IMR-90 (cell line): ENCODE results near the gene RFX2. TPM values are rescaled to one million over a fixed set of nuclear protein-coding genes. Genes with fewer than 3 reads are reported as not detected.

Source experiments
- ATAC-seq: fragments of 200-7000 bp; cut with Tn5 transposase; 2 replicates; pipeline ENCODE4 v1.9.1; 2020; ENCODE audit warnings: low read depth, mild to moderate bottlenecking, moderate library complexity
- BruUV-seq: library from RNA; stranded (reverse); fragments of 400-500 nt; replicated peaks from 2 replicates; lab custom pipeline; 2021; lab: Mats Ljungman, UMichigan
- CTCF ChIA-PET: fragments of 300-600 bp; formaldehyde crosslinking; extraction: SDS; loops from one replicate; lab custom pipeline; 2021; ENCODE audit warnings: antibody characterized with exemption; lab: Yijun Ruan, JAX
- POLR2A ChIA-PET: fragments of 300-600 bp; sonication (Branson Sonifier 250); formaldehyde crosslinking; loops from one replicate; lab custom pipeline; 2022; ENCODE audit warnings: antibody characterized with exemption; ENCODE audit not compliant: unreplicated experiment; lab: Charles Lee
- DNase-seq: peaks from one replicate; pipeline ENCODE4 v3.0.0; 2013
- H2AFZ ChIP-seq: replicated peaks from 2 replicates; pipeline ENCODE3; 2013; ENCODE audit warnings: low read length, mild to moderate bottlenecking; ENCODE audit not compliant: poor library complexity
- H2AK5ac ChIP-seq: 2 replicates; pipeline ENCODE4 v1.6.1; 2013; ENCODE audit warnings: low read depth, low read length, inconsistent platforms
- H2AK9ac ChIP-seq: replicated peaks from 2 replicates; pipeline ENCODE3; 2013; ENCODE audit warnings: mild to moderate bottlenecking, low read depth, low read length, moderate library complexity; ENCODE audit not compliant: poor library complexity
- H2BK120ac ChIP-seq: 2 replicates; pipeline ENCODE4 v1.6.1; 2013; ENCODE audit warnings: low read depth, low read length, inconsistent platforms
- H2BK15ac ChIP-seq: 3 replicates; pipeline ENCODE4 v1.6.1; 2013; ENCODE audit warnings: low read depth, low read length, inconsistent platforms
- H2BK20ac ChIP-seq: 2 replicates; pipeline ENCODE4 v1.6.1; 2013; ENCODE audit warnings: low read depth, mild to moderate bottlenecking, inconsistent platforms, low read length, moderate library complexity
- H2BK5ac ChIP-seq: 2 replicates; pipeline ENCODE4 v1.6.1; 2013; ENCODE audit warnings: mild to moderate bottlenecking, low read depth, low read length, inconsistent platforms; ENCODE audit not compliant: poor library complexity, severe bottlenecking
- H3K14ac ChIP-seq: replicated peaks from 2 replicates; pipeline ENCODE4 v1.6.1; 2013; ENCODE audit warnings: low read depth, low read length, inconsistent platforms
- H3K18ac ChIP-seq: 2 replicates; pipeline ENCODE4 v1.6.1; 2013; ENCODE audit warnings: low read depth, low read length, control low read depth
- H3K23ac ChIP-seq: 2 replicates; pipeline ENCODE4 v1.6.1; 2013; ENCODE audit warnings: low read depth, low read length, inconsistent platforms
- H3K27ac ChIP-seq: 2 replicates; pipeline ENCODE4 v1.5.1; 2013; ENCODE audit warnings: mild to moderate bottlenecking, control low read depth, low read length; ENCODE audit not compliant: insufficient read depth
- H3K27me3 ChIP-seq: 2 replicates; pipeline ENCODE4 v1.6.1; 2013; ENCODE audit warnings: low read length; ENCODE audit not compliant: control insufficient read depth, insufficient read depth
- H3K36me3 ChIP-seq: 2 replicates; pipeline ENCODE4 v1.6.1; 2013; ENCODE audit warnings: low read length, mixed read lengths; ENCODE audit not compliant: control insufficient read depth, insufficient read depth
- H3K4ac ChIP-seq: 2 replicates; pipeline ENCODE4 v1.6.1; 2013; ENCODE audit warnings: low read depth, low read length, inconsistent platforms
- H3K4me1 ChIP-seq: 2 replicates; pipeline ENCODE4 v1.6.1; 2013; ENCODE audit warnings: low read length, mixed read lengths; ENCODE audit not compliant: control insufficient read depth, insufficient read depth
- H3K4me2 ChIP-seq: 2 replicates; pipeline ENCODE4 v1.6.1; 2013; ENCODE audit warnings: low read depth, mild to moderate bottlenecking, control low read depth, low read length, moderate library complexity
- H3K4me3 ChIP-seq: 2 replicates; pipeline ENCODE4 v1.5.1; 2013; ENCODE audit warnings: low read depth, mild to moderate bottlenecking, control low read depth, low read length, moderate library complexity; ENCODE audit not compliant: insufficient read depth
- H3K56ac ChIP-seq: 2 replicates; pipeline ENCODE4 v1.6.1; 2013; ENCODE audit warnings: low read length, inconsistent platforms; ENCODE audit not compliant: insufficient read depth; ENCODE audit errors: extremely low read depth
- H3K79me1 ChIP-seq, 2 experiments: 2 replicates each; pipeline ENCODE4 v1.6.1; 2013; ENCODE audit warnings: low read length in 2 of 2, inconsistent platforms in 1 of 2, low read depth in 1 of 2
- H3K9ac ChIP-seq: 2 replicates; pipeline ENCODE4 v1.6.1; 2013; ENCODE audit warnings: low read depth, low read length, control low read depth
- H3K9me1 ChIP-seq: 2 replicates; pipeline ENCODE4 v1.6.1; 2013; ENCODE audit warnings: low read length, inconsistent platforms; ENCODE audit not compliant: insufficient read depth
- H3K9me3 ChIP-seq: 2 replicates; pipeline ENCODE4 v1.6.1; 2013; ENCODE audit warnings: low read length; ENCODE audit not compliant: control insufficient read depth, insufficient read depth
- H4K20me1 ChIP-seq: 2 replicates; pipeline ENCODE4 v1.6.1; 2013; ENCODE audit warnings: low read length, inconsistent platforms; ENCODE audit not compliant: insufficient read depth
- H4K5ac ChIP-seq: 2 replicates; pipeline ENCODE4 v1.6.1; 2013; ENCODE audit warnings: mild to moderate bottlenecking, low read depth, low read length, control low read depth
- H4K8ac ChIP-seq, 2 experiments: 2 replicates each; pipeline ENCODE4 v1.6.1; 2013; ENCODE audit warnings: low read depth in 2 of 2, low read length in 2 of 2, control low read depth in 1 of 2, inconsistent platforms in 1 of 2
- H4K91ac ChIP-seq: 2 replicates; pipeline ENCODE4 v1.6.1; 2013; ENCODE audit warnings: low read depth, low read length, inconsistent platforms; ENCODE audit not compliant: insufficient read depth
- BHLHE40 ChIP-seq: fragments of 150-350 bp; IDR thresholded peaks from 2 replicates; pipeline ENCODE4 v1.6.1; 2016; ENCODE audit warnings: mild to moderate bottlenecking, low read depth, low read length
- CEBPB ChIP-seq: IDR thresholded peaks from 2 replicates; pipeline ENCODE4 v1.6.1; 2012; ENCODE audit warnings: low read depth, low read length, improper control_type of control experiment
- CHD1 ChIP-seq: IDR thresholded peaks from 2 replicates; pipeline ENCODE4 v1.6.1; 2012; ENCODE audit warnings: low read depth, low read length, improper control_type of control experiment
- FOS ChIP-seq: fragments of 150-350 bp; IDR thresholded peaks from 2 replicates; pipeline ENCODE4 v1.6.1; 2016; ENCODE audit warnings: low read depth, low read length
- MAFK ChIP-seq: IDR thresholded peaks from 2 replicates; pipeline ENCODE4 v1.6.1; 2012; ENCODE audit warnings: low read depth, low read length, improper control_type of control experiment
- MAZ ChIP-seq: IDR thresholded peaks from 2 replicates; pipeline ENCODE4 v1.6.1; 2012; ENCODE audit warnings: low read depth, mild to moderate bottlenecking, low read length, improper control_type of control experiment, moderate library complexity, borderline replicate concordance
- MXI1 ChIP-seq: IDR thresholded peaks from 2 replicates; pipeline ENCODE4 v1.6.1; 2012; ENCODE audit warnings: low read depth, mild to moderate bottlenecking, low read length, moderate library complexity, borderline replicate concordance
- NFE2L2 ChIP-seq: fragments of 150-350 bp; IDR thresholded peaks from 2 replicates; pipeline ENCODE4 v1.6.1; 2016; ENCODE audit warnings: low read depth, mild to moderate bottlenecking, low read length
- POLR2A ChIP-seq: IDR thresholded peaks from 2 replicates; pipeline ENCODE4 v1.6.1; 2012; ENCODE audit warnings: mild to moderate bottlenecking, low read depth, low read length
- RAD21 ChIP-seq: IDR thresholded peaks from 2 replicates; pipeline ENCODE4 v1.6.1; 2012; ENCODE audit warnings: low read length, improper control_type of control experiment
- RCOR1 ChIP-seq: IDR thresholded peaks from 2 replicates; pipeline ENCODE4 v1.6.1; 2012; ENCODE audit warnings: mild to moderate bottlenecking, low read length, improper control_type of control experiment; ENCODE audit not compliant: insufficient replicate concordance
- RFX5 ChIP-seq: IDR thresholded peaks from 2 replicates; pipeline ENCODE4 v1.8.0; 2012; ENCODE audit warnings: low read depth, mild to moderate bottlenecking, low read length, moderate library complexity
- SMC3 ChIP-seq: fragments of 150-350 bp; IDR thresholded peaks from 2 replicates; pipeline ENCODE4 v1.6.1; 2016; ENCODE audit warnings: low read depth, mild to moderate bottlenecking, antibody characterized with exemption, low read length, moderate library complexity
- WGBS, 2 experiments: methylation state at CpG; one replicate each; pipeline versions ENCODE4 v1.1.5 to v1.1.7; 2013; ENCODE audit warnings: missing lambda C conversion rate in 2 of 2; ENCODE audit not compliant: insufficient read length in 1 of 2; ENCODE audit errors: extremely low coverage in 2 of 2; 5-methylcytosine and 5-hydroxymethylcytosine counted together
- dilution Hi-C: fragments of 300-500 bp; cut with HindIII; formaldehyde crosslinking; loops from one replicate; pipeline ENCODE4 v1.14.3; 2018; ENCODE audit warnings: low sequenced_read_pairs; ENCODE audit not compliant: unreplicated experiment
- in situ Hi-C: fragments of 300-500 bp; cut with MboI; formaldehyde crosslinking; loops from 3 replicates; pipeline ENCODE4 v1.14.3; 2019; ENCODE audit warnings: low sequenced_read_pairs, inconsistent platforms, mixed read lengths
- intact Hi-C: fragments of 100-400 bp; cut with micrococcal nuclease; formaldehyde crosslinking; loops from 2 replicates; pipeline ENCODE4 v1.10.0; 2022
- polyA plus RNA-seq, 3 experiments: library from polyadenylated mRNA; depleted of rRNA; stranded (reverse); fragments of >200 nt; gene quantifications; 2 replicates each; pipeline ENCODE4 v1.2.3, GENCODE V29; 2012; ENCODE audit warnings: low replicate concordance in 1 of 3
- total RNA-seq: library from RNA; depleted of rRNA; stranded (reverse); fragments of >200 nt; gene quantifications from 2 replicates; pipeline ENCODE4 v1.2.3, GENCODE V29; 2012
- TF ChIP-seq, protein P1 (sequence below): fragments of 150-350 bp; IDR thresholded peaks from 2 replicates; pipeline ENCODE4 v1.6.1; 2017; ENCODE audit warnings: mild to moderate bottlenecking, antibody characterized with exemption, low read length, low read depth
- TF ChIP-seq, protein P2 (sequence below): fragments of 150-350 bp; IDR thresholded peaks from 2 replicates; pipeline ENCODE4 v1.6.1; 2016; ENCODE audit warnings: low read depth, mild to moderate bottlenecking, low read length, moderate library complexity, borderline replicate concordance
- TF ChIP-seq, protein P3 (sequence below): conservative IDR thresholded peaks from 2 replicates; pipeline ENCODE4 v1.5.1; 2012; ENCODE audit warnings: mild to moderate bottlenecking, low read depth, low read length, improper control_type of control experiment

Gene RFX2
- total and polyA plus RNA-seq, 2 of the 4 experiments (the other 2 are of a cell fraction), result 2.2 to 4.9 TPM

DNA sequence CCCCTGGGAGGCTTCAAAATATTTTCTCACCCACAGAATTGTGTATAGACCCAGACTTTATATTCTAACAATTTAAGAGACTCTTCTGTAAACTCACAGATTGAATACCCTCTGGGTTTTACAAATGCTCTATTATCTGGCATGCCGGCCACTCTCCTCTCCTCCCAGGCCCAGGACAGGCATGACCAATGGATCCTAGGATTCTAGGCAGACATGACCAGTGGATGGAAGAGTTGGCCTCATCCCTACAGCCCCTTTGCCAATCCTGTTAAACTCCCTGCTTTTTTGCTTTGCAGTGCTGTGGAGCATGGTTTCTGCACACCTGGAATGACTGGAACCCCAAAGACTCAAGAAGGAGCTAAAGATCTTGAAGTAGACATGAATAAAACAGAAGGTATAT, 30.9 kb upstream of the RFX2 start:
- Histone ChIP-seq H3K79me1 (no peaks in the 10 kb centered on the region), H2BK120ac (no peak overlapping the region), H3K9me3 (no peaks in the 10 kb centered on the region; the same call in 1 of the 2 replicates), H3K9ac (no peak overlapping the region), H3K9me1 (no peaks in the 10 kb centered on the region), H3K27ac (no peak overlapping the region), H3K4me2 (no peak overlapping the region), H2BK20ac (no peak overlapping the region), H4K91ac (no peak overlapping the region), H2BK5ac (no peak overlapping the region), H4K20me1 (no peaks in the 10 kb centered on the region), H3K4ac (no peak overlapping the region), H3K27me3 (0 out of 2 replicates have a peak, but pooled peaks cover 2% of the 10 kb centered on the region), H3K4me1 (peaks cover 3% of the 10 kb centered on the region; the same call in 1 of the 2 replicates), H3K36me3 (no peaks in the 10 kb centered on the region), H2AK9ac (no peak overlapping the region), H3K56ac (no peak overlapping the region), H4K5ac (no peak overlapping the region), H3K4me3 (no peak overlapping the region), H2BK15ac (no peak overlapping the region), H3K14ac (no peak overlapping the region), H3K18ac (no peak overlapping the region), H2AFZ (no peak overlapping the region), H2AK5ac (no peak overlapping the region), H4K8ac (no peak overlapping the region), H3K23ac (no peak overlapping the region)
- no peak for DNase-seq
- in situ Hi-C loops, result loop anchor here (25.0 kb wide), 1 partner anchor 721 kb away; no protein-coding TSS in a partner anchor
- ATAC-seq, result no peak
- intact Hi-C loops, result no loop called here
- WGBS, 2 experiments, result no CpG with 5 or more reads among the region's 1 CpG
- no TSS peak for BruUV-seq
- TF ChIP-seq RAD21 (no peak), POLR2A (no peak), MXI1 (no peak), FOS (no peak), BHLHE40 (no peak), RCOR1 (no peak), CHD1 (no peak), SMC3 (no peak), MAZ (no peak), NFE2L2 (no peak), CEBPB (no peak), RFX5 (no peak), MAFK (no peak)
- TF ChIP-seq, protein P1, sequence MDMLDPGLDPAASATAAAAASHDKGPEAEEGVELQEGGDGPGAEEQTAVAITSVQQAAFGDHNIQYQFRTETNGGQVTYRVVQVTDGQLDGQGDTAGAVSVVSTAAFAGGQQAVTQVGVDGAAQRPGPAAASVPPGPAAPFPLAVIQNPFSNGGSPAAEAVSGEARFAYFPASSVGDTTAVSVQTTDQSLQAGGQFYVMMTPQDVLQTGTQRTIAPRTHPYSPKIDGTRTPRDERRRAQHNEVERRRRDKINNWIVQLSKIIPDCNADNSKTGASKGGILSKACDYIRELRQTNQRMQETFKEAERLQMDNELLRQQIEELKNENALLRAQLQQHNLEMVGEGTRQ, result no peak
- TF ChIP-seq, protein P2, sequence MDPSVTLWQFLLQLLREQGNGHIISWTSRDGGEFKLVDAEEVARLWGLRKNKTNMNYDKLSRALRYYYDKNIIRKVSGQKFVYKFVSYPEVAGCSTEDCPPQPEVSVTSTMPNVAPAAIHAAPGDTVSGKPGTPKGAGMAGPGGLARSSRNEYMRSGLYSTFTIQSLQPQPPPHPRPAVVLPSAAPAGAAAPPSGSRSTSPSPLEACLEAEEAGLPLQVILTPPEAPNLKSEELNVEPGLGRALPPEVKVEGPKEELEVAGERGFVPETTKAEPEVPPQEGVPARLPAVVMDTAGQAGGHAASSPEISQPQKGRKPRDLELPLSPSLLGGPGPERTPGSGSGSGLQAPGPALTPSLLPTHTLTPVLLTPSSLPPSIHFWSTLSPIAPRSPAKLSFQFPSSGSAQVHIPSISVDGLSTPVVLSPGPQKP, result no peak
- TF ChIP-seq, protein P3, sequence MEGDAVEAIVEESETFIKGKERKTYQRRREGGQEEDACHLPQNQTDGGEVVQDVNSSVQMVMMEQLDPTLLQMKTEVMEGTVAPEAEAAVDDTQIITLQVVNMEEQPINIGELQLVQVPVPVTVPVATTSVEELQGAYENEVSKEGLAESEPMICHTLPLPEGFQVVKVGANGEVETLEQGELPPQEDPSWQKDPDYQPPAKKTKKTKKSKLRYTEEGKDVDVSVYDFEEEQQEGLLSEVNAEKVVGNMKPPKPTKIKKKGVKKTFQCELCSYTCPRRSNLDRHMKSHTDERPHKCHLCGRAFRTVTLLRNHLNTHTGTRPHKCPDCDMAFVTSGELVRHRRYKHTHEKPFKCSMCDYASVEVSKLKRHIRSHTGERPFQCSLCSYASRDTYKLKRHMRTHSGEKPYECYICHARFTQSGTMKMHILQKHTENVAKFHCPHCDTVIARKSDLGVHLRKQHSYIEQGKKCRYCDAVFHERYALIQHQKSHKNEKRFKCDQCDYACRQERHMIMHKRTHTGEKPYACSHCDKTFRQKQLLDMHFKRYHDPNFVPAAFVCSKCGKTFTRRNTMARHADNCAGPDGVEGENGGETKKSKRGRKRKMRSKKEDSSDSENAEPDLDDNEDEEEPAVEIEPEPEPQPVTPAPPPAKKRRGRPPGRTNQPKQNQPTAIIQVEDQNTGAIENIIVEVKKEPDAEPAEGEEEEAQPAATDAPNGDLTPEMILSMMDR, result no peak
- dilution Hi-C loops, result no loop called here
- ChIA-PET POLR2A (interaction anchor here (0.5 kb wide), 1 partner anchor 108 kb away, joined by 4 read pairs; no protein-coding TSS in a partner anchor), CTCF (no interaction called here)
